Testis (tissue), 2 donors: Measurements from ENCODE around the gene GMDS.

Experiments
- POLR2A ChIP-seq: fragments of 450-650 bp; IDR thresholded peaks from one replicate; pipeline ENCODE4 v1.6.1; 2017; ENCODE audit warnings: antibody characterized with exemption, mild to moderate bottlenecking, moderate library complexity
- TF ChIP-seq, protein P1 (sequence below), 3 experiments: fragments of 450-650 bp in 2 of 3; fragments of 200-600 bp in 1 of 3; sonication (generic) in 1 of 3; IDR thresholded peaks; one replicate each; pipeline ENCODE4 v1.5.1; 2016 to 2019; ENCODE audit warnings: antibody characterized with exemption in 3 of 3, mild to moderate bottlenecking in 2 of 3, moderate library complexity in 1 of 3

DNA sequence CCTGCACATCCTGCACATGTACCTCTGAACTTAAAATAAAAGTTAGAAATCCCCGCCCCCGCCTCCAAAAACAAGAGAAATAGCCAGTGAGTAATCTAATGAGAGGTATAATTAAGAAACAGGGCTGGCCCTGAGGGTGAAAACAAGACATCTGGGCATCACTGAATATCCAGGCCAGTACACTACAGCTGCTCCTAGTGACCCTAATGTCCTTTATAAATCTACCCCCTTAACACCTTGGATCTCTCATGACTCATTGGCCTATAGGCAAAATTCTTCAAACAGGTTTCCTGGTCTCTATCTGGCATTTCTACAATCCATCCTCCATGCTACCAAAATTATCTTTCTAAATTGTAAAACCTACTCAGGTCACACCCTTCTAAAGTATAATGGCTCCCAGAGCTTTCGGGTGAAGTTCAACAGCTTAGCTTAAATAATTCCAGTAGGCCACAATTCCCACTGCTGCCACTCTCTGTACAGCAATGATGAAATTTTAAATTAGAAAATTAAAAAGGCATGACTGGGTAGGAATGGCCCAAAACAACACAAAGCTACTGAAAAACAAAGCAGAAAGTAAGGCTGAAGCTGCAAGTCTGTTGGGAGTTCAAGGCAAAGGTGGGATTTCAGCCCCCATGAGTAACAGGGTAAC lies 260.9 kb downstream of the GMDS start:
- TF ChIP-seq, protein P1, sequence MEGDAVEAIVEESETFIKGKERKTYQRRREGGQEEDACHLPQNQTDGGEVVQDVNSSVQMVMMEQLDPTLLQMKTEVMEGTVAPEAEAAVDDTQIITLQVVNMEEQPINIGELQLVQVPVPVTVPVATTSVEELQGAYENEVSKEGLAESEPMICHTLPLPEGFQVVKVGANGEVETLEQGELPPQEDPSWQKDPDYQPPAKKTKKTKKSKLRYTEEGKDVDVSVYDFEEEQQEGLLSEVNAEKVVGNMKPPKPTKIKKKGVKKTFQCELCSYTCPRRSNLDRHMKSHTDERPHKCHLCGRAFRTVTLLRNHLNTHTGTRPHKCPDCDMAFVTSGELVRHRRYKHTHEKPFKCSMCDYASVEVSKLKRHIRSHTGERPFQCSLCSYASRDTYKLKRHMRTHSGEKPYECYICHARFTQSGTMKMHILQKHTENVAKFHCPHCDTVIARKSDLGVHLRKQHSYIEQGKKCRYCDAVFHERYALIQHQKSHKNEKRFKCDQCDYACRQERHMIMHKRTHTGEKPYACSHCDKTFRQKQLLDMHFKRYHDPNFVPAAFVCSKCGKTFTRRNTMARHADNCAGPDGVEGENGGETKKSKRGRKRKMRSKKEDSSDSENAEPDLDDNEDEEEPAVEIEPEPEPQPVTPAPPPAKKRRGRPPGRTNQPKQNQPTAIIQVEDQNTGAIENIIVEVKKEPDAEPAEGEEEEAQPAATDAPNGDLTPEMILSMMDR (IDR thresholded peaks at IDR 0.05) = no peak
- no peak for TF ChIP-seq POLR2A
